HepG2 (cell line): ENCODE measurements around the gene TIAM2. TPM values are rescaled to one million over a fixed set of nuclear protein-coding genes. Genes with fewer than 3 reads are reported as not detected.

Experiments
- ATAC-seq: fragments of 200-7000 bp; cut with Tn5 transposase; 3 replicates; pipeline ENCODE4 v1.9.1; 2020; ENCODE audit warnings: mild to moderate bottlenecking, moderate library complexity
- BruUV-seq: library from RNA; stranded (reverse); fragments of 400-500 nt; replicated peaks from 2 replicates; lab custom pipeline; 2021; lab: Mats Ljungman, UMichigan
- CTCF ChIA-PET: fragments of 300-600 bp; formaldehyde crosslinking; extraction: SDS; loops from one replicate; lab custom pipeline; 2021; ENCODE audit warnings: low total read pairs, inconsistent platforms, low intra/inter-chr PET ratio; lab: Yijun Ruan, JAX
- POLR2A ChIA-PET: fragments of 350-600 bp; sonication (Branson Sonifier 250); formaldehyde crosslinking; loops from one replicate; lab custom pipeline; 2020; ENCODE audit warnings: antibody characterized with exemption, inconsistent platforms; lab: Yijun Ruan, JAX
- DNase-seq: peaks from one replicate; pipeline ENCODE4 v3.0.0-alpha.2; 2015; ENCODE audit warnings: low spot score
- FAIRE-seq: peaks from 3 replicates; lab custom pipeline; 2011; peaks lifted over from hg19 to GRCh38; lab: Jason Lieb, UNC
- H2AFZ ChIP-seq: one replicate; pipeline ENCODE4 v1.6.1; 2011; ENCODE audit warnings: low read length, inconsistent platforms
- H3K27ac ChIP-seq: fragments of 300-600 bp; 3 replicates; pipeline ENCODE4 v1.8.0; 2011; ENCODE audit warnings: mixed run types, mild to moderate bottlenecking, mixed read lengths, low read length, inconsistent platforms; ENCODE audit not compliant: insufficient read depth; ENCODE audit errors: extremely low read length
- H3K27me3 ChIP-seq, 2 experiments: fragments of 200-600 bp in 1 of 2; 2 replicates in 1 of 2; 3 replicates in 1 of 2; pipeline versions ENCODE4 v1.6.0 to v1.8.0; 2011; ENCODE audit warnings: low read length in 2 of 2, mild to moderate bottlenecking in 2 of 2, moderate library complexity in 2 of 2, inconsistent platforms in 1 of 2; ENCODE audit not compliant: insufficient read depth in 2 of 2, control insufficient read depth in 1 of 2
- H3K36me3 ChIP-seq, 2 experiments: fragments of 200-600 bp in 1 of 2; replicated peaks in 1 of 2; 2 replicates in 1 of 2; 3 replicates in 1 of 2; pipeline versions ENCODE4 v1.5.1 to v1.8.0; 2011; ENCODE audit warnings: low read length in 2 of 2, inconsistent platforms in 1 of 2; ENCODE audit not compliant: insufficient read depth in 2 of 2, control insufficient read depth in 1 of 2
- H3K4me1 ChIP-seq: 2 replicates; pipeline ENCODE4 v1.5.1; 2012; ENCODE audit warnings: low read length, inconsistent platforms; ENCODE audit not compliant: insufficient read depth
- H3K4me2 ChIP-seq: 2 replicates; pipeline ENCODE4 v1.6.0; 2011; ENCODE audit warnings: low read depth, low read length, inconsistent platforms
- H3K4me3 ChIP-seq, 3 experiments: fragments of 200-600 bp in 1 of 3; sonication (generic), shearing (Covaris generic) in 1 of 3; replicated peaks in 1 of 3; 2 replicates each; pipeline ENCODE4 v1.5.1; 2011 to 2016; ENCODE audit warnings: low read length in 3 of 3, inconsistent platforms in 2 of 3, low read depth in 2 of 3, mild to moderate bottlenecking in 2 of 3, control low read depth in 1 of 3, mixed read lengths in 1 of 3; ENCODE audit not compliant: insufficient read depth in 1 of 3
- H3K79me2 ChIP-seq: one replicate; pipeline ENCODE4 v1.6.1; 2011; ENCODE audit warnings: low read length, inconsistent platforms; ENCODE audit not compliant: insufficient read depth
- H3K9ac ChIP-seq: 2 replicates; pipeline ENCODE4 v1.6.0; 2011; ENCODE audit warnings: mild to moderate bottlenecking, low read depth, low read length, inconsistent platforms; ENCODE audit not compliant: insufficient read depth
- H3K9me3 ChIP-seq: 2 replicates; pipeline ENCODE4 v1.5.1; 2012; ENCODE audit warnings: mild to moderate bottlenecking, low read length
- H4K20me1 ChIP-seq: 2 replicates; pipeline ENCODE4 v1.6.0; 2011; ENCODE audit warnings: inconsistent platforms, mild to moderate bottlenecking, low read length, moderate library complexity; ENCODE audit not compliant: insufficient read depth
- DMAP1 ChIP-seq: IDR thresholded peaks from 2 replicates; pipeline ENCODE4 v1.6.1; 2016
- FOXA1 ChIP-seq, 2 experiments: fragments of 450-650 bp in 1 of 2; sonication (generic) in 1 of 2; formaldehyde crosslinking in 1 of 2; IDR thresholded peaks; 2 replicates each; pipeline versions ENCODE4 v1.4.0 to v1.6.1; 2016 to 2020; ENCODE audit warnings: missing genetic modification reagents in 1 of 2
- JDP2 ChIP-seq: sonication (generic); formaldehyde crosslinking; IDR thresholded peaks from 2 replicates; pipeline ENCODE4 v1.8.1; 2022; ENCODE audit warnings: missing genetic modification reagents, borderline replicate concordance
- KDM5B ChIP-seq: sonication (generic); formaldehyde crosslinking; IDR thresholded peaks from 2 replicates; pipeline ENCODE4 v1.4.0; 2020; ENCODE audit warnings: missing genetic modification reagents, mild to moderate bottlenecking, borderline replicate concordance
- USF2 ChIP-seq, 2 experiments: sonication (generic) in 1 of 2; formaldehyde crosslinking in 1 of 2; IDR thresholded peaks; 2 replicates each; pipeline versions ENCODE4 v1.5.1 to v1.6.1; 2011 to 2020; ENCODE audit warnings: borderline replicate concordance in 1 of 2, low read depth in 1 of 2, low read length in 1 of 2, mild to moderate bottlenecking in 1 of 2, missing genetic modification reagents in 1 of 2, moderate library complexity in 1 of 2
- ZBED4 ChIP-seq: sonication (generic); formaldehyde crosslinking; IDR thresholded peaks from 2 replicates; pipeline ENCODE4 v1.4.0; 2020; ENCODE audit warnings: missing genetic modification reagents, borderline replicate concordance
- ZIK1 ChIP-seq: sonication (generic); formaldehyde crosslinking; IDR thresholded peaks from 2 replicates; pipeline ENCODE4 v1.5.0; 2020; ENCODE audit warnings: mild to moderate bottlenecking, low read depth, missing genetic modification reagents, borderline replicate concordance
- ZNF12 ChIP-seq: sonication (generic); formaldehyde crosslinking; IDR thresholded peaks from 2 replicates; pipeline ENCODE4 v1.5.0; 2020; ENCODE audit warnings: missing genetic modification reagents
- ZNF768 ChIP-seq: sonication (generic); formaldehyde crosslinking; IDR thresholded peaks from 2 replicates; pipeline ENCODE4 v1.4.0; 2020; ENCODE audit warnings: missing genetic modification reagents
- in situ Hi-C: cut with HindIII; loops from 2 replicates; pipeline ENCODE4 v1.10.0; 2017; ENCODE audit warnings: low pct_unique_long_range_greater_than_20kb; ENCODE audit not compliant: extremely low pct_ligation_motif_present
- intact Hi-C: fragments of 100-400 bp; cut with micrococcal nuclease; formaldehyde crosslinking; loops from one replicate; pipeline ENCODE4 v1.10.0; 2022; ENCODE audit not compliant: unreplicated experiment
- polyA plus RNA-seq, 8 experiments: library from polyadenylated mRNA; depleted of rRNA in 3 of 8; stranded (reverse) in 7 of 8; unstranded in 1 of 8; fragments of >200 nt; fragmentation: Illumina TruSeq in 4 of 8; extraction: Trizol in 4 of 8; gene quantifications; 2 replicates each; pipeline versions ENCODE4 v1.2.1 to v1.2.3, GENCODE V29; 2011 to 2016; ENCODE audit warnings: low read depth in 4 of 8, missing spikeins in 1 of 8, mixed read lengths in 1 of 8; ENCODE audit not compliant: insufficient read depth in 1 of 8
- total RNA-seq, 5 experiments: library from RNA; depleted of rRNA; stranded (reverse); fragments of >200 nt; fragmentation: Illumina TruSeq; extraction: Trizol; gene quantifications; 2 replicates each; pipeline ENCODE4 v1.2.3, GENCODE V29; 2016; ENCODE audit warnings: low read depth in 1 of 5

Gene TIAM2
- total and polyA plus RNA-seq, 2 of the 13 experiments (the other 11 are each of a cell fraction or from before 2014, with no cell fraction given): 4.1 to 4.5 TPM

- no peaks in the 10 kb centered on the region for H3K9me3 ChIP-seq
- peaks cover 35 to 76% of the 10 kb centered on the region in 2 experiments for H3K36me3 ChIP-seq
- POLR2A ChIA-PET: no interaction called here
- no peak overlapping the region for H3K27ac ChIP-seq
- intact Hi-C loops (no loop called here), in situ Hi-C loops (no loop called here)
- H2AFZ ChIP-seq: no peak overlapping the region
- CTCF ChIA-PET: no interaction called here
- no peak overlapping the region for H3K4me3 ChIP-seq
- no peak for ATAC-seq
- BruUV-seq: no TSS peak
- H3K4me2 ChIP-seq: no peak overlapping the region
- H4K20me1 ChIP-seq: no peaks in the 10 kb centered on the region; the same call in 1 of the 2 replicates
- no peak overlapping the region for H3K9ac ChIP-seq
- DNase-seq: no peak
- TF ChIP-seq ZBED4 (no peak), ZNF12 (CRISPR knock-in tag) (no peak), ZNF768 (no peak), DMAP1 (CRISPR knock-in tag) (no peak), USF2 (IDR thresholded peaks at IDR 0.05; ENCODE audit: low read depth, low read length) (no peak), USF2 (CRISPR knock-in tag; IDR thresholded peaks at IDR 0.05; ENCODE audit: borderline replicate concordance) (no peak), JDP2 (CRISPR knock-in tag) (no peak), KDM5B (CRISPR knock-in tag) (no peak), FOXA1 (IDR thresholded peaks at IDR 0.05) (no peak), FOXA1 (CRISPR knock-in tag; IDR thresholded peaks at IDR 0.05) (no peak), ZIK1 (CRISPR knock-in tag) (no peak)
- H3K27me3 ChIP-seq: no peaks in the 10 kb centered on the region
- 0 out of 2 replicates have a peak, but pooled peaks cover 7% of the 10 kb centered on the region for H3K4me1 ChIP-seq
- FAIRE-seq: no peak
- H3K79me2 ChIP-seq: peaks cover under 1% of the 10 kb centered on the region
Measured at GRCh38 chr6:155271145-155271544, 276.0 kb downstream of the TIAM2 start.
